ENCODE results near the gene CPNE6.

- TF ChIP-seq CTCF (optimal IDR thresholded peaks at IDR 0.05 in 1 of 3, IDR thresholded peaks at IDR 0.05 in 1 of 3, conservative IDR thresholded peaks at IDR 0.05 in 1 of 3; ENCODE audit: extremely low read depth in 1 of 3, insufficient read depth in 2 of 3, low read length in 3 of 3) (no peak), EZH2 (IDR thresholded peaks at IDR 0.05; ENCODE audit: low read length) (no peak)
Observed at GRCh38 chr14:24065408-24065807, 6.0 kb upstream of the CPNE6 start.
